T-helper 9 cell (primary cell): Measurements from ENCODE around the gene ZNF248.
"Not testable (repeated sequence)": the region's sequence is repeated elsewhere in the genome, so short reads cannot be mapped to it uniquely, and the experiment has no call there.

Source experiments
- DNase-seq: peaks from one replicate; pipeline ENCODE4 v3.0.0-alpha.2; 2020
- total RNA-seq, 2 donors: gene quantifications; one replicate each; lab custom pipeline; 2026; lab: John Stamatoyannopoulos, UW

Gene ZNF248
- total RNA-seq = 5.8 to 20.6 reads per million in 2 donors

DNA sequence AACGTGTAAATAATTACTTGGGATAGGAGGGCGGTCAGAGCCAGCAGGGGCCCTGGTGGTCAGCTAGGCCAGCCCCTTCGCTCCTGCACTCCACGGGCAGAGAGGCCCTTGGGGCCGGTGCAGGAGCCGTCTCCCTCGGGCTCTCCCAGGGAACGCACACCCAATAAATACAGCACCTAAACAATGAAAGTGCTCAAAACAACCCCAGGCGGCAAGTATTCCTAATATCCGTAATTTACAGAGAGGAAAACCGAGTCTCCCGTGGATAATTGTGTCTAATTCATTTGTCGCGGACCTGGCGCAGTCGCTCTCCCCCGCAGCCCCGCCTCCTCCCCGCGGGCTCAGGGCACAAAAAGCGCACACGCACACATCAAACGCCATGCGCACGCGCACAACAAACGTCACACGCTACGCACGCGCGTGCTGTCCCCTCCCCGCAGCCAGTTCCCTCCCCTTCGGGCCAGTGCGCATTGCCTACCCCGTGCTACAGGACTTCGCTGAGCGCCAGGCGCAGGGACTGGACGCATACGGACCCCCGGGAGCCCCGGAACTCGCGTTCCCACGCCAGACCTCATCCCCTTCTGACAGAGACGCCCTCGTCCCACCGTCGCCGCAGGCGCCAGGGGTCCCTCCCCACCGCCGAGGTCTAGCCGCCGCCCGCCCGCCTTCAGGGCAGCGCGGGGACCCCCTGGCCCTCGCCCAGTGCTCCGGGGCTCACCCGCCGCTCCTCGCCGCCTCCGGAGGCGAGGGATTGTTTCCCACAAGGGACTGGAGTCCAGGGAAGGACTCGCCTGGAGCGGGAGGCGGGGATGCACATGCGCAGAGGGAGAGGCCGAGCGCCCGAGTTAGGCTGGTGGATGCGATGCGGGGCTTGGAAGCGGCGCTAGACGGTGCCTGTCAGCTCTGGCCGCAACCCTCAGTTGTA, at the start of gene ZNF248:
Gene ZNF248 (minus strand): TSS at position 324 of the 925 bp plus-strand sequence. CDS start 1,300 bp downstream, outside the sequence.
- peak; percentile 91 for DNase-seq

DNA sequence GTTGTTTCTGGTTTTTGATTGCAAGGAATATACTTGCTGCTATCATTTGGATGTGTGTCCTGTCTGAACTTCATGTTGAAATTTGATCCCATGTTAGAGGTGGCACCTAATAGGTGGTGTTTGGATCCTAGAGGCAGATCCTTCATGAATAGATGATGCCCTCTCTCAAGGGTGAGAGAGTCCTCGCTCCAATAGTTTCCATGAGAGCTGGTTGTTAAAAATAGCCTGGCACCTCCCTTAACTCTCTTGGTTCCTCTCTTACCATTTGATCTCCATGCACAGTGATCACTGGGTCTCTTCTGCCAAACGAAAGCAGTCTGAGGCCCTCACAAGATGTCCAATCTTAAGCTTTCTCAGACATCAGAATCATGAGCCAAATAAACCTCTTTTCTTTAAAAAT, 49.0 kb upstream of the ZNF248 start:
- DNase-seq = no peak

DNA sequence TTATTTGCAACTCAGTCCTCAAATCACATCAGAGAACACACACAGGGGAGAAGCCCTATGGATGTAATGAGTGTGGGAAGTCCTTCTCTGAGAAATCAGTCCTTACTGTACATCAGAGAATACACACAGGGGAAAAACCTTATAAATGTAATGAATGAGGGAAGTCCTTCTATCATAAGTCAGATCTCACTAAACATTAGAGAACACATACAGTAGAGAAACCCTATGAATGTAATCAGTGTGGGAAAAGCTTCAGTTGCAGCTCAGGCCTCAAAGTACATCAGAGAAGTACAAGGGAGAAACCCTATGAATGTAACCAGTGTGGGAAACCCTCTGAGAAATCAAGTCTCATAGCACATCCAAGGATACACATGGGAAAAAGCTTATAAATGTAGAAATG, 39.0 kb upstream of the ZNF248 start:
- no peak for DNase-seq

DNA sequence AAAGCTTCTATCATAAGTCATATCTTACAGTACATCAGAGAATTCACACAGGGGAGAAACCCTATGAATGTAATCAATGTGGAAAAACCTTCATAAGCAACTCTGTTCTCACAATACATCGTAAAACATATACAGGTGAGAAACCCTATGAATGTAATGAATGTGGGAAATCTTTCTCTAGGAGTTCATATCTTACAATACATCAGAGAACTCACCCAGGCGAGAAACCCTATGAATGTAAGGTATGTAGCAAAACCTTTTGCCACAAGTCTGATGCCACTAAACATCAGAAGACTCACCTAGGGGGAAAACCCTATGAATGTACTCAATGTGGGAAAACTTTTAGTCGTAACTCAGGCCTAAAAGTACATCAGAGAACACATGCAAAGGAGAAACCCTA, 38.3 kb upstream of the ZNF248 start:
- DNase-seq = no peak

DNA sequence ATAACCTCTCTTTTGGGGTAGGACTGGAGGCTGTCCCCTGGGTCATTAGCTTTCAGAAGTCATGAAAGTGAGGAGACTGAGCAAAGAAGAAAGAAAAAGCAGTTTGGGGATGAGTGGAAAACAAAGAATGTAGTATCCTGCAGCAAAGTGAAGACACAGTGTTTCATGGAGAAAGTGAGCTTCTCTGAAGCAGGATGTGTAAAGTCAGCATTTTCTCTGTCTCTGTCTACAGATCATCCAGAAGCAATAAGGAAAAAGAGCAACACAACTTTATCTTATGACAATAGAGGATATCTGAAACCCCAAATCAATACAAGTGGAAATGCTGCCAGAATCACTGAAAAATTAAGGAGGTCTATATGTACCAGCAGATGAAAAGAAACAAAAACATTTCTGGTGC, 28.4 kb upstream of the ZNF248 start:
- DNase-seq = no peak

DNA sequence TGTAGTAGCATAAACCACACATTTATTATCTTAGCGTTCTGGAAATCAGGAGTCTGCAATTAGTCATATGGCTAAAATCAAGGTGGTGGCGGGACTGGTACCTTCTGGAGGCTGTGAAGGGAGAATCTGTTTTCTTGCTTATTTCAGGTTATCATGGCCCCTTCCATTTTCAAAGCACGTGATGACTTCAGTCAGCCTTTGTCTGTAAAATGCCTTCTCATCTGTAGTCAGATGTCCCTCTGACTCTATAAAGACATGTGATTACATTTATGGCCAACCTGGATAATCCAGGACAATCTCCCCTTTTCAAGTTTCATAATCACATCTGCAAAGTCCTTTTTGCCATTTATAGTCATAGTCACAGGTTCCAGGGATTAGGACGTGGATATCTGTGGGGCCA, 15.5 kb upstream of the ZNF248 start:
- no peak for DNase-seq

DNA sequence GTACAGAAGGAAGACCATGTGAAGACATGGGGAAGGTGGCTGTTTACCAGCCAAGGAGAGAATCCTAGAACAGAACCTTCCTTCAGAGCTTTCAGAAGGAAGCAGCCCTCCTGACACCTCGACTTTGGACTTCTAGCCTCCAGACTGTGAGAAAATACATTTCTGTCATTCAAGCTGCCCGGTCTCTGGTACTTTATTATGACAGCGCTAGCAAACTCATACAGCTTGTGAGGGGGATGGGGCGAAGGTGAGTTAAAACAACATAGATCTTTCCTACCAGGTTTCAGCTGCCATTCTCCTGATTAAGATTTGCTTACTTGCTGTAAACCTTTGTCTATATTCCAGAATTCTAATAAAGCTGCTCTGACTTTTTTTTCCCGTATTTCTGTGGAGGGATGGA, 14.9 kb upstream of the ZNF248 start:
- DNase-seq = no peak

DNA sequence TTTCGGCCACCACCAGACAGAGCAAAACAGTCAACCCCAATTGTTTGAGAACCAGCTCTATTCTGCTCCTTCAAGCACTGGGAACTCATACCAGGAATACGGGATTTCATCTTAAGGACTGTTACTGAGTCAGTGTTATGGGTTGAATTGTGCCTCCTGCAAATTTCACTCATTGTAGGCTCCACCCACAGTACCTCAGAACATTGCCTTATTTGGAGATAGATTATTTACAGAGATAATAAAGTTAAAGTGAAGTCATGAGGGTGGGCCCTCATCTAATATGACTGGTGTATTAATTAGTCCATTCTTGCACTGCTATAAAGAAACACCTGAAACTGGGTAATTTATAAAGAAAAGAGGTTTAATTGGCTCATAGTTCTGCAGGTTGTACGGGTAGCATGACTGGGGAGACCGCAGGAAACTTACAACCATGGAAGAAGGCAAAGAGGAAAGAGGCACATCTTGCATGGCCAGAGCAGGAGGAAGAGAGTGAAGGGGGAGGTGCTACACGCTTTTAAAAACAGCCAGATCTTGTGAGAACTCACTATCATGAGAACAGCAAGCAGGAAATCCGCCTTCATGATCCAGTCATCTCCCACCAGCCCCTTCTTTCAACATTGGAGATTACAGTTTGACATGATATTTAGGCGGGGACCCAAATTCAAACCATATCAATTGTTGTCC, 14.3 kb upstream of the ZNF248 start:
- DNase-seq = no peak

DNA sequence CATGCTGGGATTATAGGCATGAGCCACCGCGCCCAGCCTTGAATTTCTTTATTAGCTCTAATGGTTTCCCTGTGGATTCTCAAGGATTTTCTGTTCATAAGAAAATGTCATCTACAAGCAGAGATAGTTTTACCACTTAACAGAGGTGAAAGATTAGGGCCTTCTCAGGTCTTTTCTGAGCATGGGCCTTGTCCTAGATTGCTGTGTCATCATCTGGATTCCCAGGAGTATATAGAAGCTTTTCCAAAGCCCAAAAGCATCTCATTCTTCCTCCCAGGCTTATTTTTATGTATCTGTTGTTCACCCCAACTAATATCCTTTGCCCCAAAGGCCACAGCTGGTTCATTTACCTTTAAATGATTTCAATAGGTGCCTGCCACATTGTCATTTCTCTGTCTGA, 13.7 kb upstream of the ZNF248 start:
- DNase-seq = no peak

DNA sequence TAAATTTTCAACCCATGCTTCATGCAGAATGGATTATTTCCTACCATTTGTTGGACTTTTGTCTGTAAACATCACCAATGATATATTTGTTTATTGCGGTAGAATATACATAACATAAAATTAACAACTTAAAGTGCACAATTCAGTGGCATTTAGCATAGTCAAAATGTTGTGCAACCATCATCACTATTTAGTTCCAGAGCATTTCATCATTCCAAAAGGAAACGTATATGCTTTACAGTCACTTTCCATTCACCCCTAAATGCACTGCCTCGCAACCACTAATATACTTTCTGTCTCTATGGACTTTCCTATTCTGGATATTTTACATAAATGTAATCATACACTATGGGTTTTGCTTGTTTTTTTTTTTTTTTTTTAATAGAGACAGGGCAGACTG, 11.4 kb upstream of the ZNF248 start:
- no peak for DNase-seq

DNA sequence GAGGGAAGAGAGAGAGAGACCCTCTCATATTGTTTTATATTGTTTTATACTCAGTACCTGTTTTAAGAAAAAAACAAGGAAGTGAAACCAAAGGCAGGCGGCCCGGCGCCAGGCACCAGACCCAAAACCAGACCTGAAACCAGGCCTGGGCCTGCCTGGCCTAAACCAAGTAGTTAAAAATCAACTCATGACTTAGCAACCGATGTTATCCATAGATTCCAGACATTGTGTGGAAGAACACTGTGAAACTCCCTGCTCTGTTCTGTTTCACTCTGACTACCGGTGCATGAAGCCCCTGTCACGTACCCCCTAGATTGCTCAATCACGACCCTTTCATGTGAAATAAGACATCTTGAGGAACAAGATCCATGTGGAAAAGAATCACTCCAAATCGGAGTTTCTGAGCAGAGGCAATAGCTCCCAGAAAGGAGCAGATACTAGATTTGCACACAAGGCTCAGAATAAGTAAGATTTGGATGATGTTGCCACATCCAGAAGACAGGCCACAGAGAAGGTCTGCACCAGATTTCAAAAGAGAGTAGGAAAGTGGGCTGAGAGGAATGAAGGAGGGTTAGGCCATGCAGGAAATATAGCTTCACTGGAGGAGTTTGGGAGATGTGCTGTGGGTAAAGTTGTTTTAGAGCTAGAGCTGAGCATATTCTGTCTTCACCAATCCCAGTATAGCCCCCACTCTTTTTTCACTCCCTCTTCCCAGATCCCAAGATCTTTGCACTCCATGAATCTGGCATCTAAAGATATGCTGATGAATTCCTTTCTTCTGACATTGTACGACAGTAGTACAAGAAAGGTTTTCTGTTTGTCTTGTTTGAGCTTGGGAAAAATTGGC, 8.8 kb upstream of the ZNF248 start:
- no peak for DNase-seq

DNA sequence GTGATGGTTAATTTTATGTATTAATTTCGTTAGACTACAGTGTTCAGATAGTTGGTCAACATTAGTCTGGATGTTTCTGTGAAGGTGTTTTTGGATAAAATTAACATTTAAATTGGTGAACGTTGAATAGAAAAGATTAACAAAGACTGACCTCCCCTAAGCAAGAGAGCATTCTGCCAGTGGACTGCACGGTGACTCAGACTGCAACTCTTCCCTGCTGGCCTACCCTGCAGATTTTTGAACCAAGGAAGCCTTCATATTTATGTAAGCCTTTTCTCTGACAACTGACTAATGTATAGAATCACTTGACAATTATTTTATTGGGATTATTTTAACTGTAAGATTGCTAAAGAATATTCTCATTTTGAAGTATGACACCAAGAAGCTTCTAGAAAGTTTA, 7.9 kb upstream of the ZNF248 start:
- DNase-seq = no peak

DNA sequence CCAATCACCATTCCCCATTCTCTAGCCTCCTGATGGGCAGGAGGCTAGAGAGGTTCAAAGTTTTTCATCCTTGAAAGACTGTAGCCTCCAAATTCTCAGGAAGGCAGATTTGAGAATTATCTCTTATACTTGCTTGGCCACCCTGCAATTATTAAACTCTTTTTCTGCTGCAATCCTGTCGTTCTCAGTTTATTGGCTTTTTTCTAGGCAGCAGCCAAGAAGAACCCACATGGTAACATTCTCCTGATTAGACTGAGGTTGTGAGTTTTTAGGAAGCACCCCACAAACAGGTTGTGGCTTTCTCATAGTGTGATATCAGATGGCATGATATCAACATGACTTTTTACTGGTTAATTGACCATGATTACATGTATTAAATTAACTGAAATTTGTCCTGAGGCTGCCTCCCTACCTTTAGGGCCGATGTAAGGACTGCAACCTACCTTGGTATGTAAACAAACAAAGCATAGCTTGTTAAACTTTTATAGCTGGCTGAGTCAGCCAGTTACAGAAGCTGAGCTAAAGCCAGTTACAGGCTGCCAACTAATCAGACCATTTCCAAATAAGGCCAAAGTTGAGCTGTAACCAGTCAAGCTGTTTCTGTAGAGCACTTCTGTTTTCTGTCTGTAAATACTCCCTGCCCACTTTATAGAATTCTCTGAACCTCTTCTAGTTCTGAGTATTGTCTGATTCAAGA, 3.2 kb upstream of the ZNF248 start:
- DNase-seq = no peak

DNA sequence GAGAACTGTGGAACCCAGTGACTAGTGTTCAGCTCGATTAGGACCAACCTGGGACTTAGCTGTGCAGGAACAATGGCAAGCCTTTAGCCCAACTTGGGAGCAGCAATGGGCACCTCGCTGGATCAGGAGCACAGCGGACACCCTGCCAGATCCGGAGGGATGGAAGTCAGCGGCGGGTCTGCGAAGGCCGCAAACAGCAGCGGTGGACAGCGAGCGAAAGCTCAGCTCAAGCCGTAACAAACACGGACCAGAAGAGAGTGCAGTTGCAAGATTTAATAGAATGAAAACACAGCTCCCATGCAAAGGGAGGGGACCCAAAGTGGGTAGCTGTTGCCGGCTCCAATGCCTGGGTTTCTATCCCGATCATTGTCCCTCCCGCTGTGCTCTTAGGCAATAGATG, 1.9 kb upstream of the ZNF248 start:
- not testable (repeated sequence) for DNase-seq

DNA sequence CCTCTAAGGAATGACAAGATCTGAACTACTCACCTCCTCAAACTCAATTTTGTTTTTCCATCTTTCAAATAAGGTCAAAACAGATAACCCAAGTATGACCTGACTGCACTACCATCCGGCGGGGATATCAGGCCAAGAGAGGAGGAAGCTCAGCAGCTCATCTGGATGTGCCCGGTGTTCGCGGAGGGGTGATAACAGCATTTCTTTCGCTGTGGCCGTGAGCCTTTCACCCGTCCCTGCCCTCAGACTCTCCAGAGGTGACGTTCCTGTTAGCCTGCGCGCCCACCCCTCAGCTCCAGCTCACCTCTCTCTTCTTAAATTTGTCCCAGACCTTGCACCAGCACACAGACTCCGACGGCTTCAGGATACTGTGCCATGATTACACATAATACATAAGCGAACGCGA, 526 bp downstream of the ZNF248 start:
- peak; percentile 6 for DNase-seq

DNA sequence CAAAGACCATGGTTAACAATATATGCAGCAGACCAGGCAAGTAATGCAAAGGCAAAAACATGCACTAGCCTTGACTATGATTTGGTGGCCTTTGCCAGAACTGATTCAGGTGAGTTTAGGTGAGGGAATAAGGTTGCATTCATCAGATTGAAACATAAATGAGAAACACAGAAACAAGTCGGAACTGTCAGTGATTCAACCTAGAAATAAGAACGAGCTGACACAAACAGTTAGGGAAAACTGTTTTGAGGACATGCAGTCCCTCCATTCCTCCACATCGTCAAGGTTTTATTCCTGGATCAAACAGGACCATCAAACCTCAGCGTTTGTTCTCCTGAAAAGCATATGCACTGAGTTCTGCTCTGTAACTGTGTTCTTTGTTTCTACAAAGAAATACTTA, 1.8 kb downstream of the ZNF248 start:
- no peak for DNase-seq

DNA sequence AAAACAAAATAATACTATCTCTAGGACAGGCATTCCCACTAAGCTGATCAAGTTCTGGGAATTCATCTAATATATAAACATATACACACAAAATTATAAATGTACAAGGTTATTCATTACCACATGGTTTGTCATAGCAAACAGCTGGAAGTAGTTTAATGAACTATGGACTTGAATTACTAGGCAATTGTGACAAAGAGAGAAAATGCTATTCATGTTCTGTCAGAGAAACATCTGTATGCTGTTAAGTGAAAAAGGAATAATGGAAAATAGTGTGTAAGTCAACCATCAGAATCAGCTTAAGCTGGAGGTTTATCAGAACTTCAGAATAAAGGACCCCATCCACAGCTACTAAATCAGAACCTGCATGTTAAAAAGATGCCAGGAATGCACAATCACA, 2.8 kb downstream of the ZNF248 start:
- no peak for DNase-seq

DNA sequence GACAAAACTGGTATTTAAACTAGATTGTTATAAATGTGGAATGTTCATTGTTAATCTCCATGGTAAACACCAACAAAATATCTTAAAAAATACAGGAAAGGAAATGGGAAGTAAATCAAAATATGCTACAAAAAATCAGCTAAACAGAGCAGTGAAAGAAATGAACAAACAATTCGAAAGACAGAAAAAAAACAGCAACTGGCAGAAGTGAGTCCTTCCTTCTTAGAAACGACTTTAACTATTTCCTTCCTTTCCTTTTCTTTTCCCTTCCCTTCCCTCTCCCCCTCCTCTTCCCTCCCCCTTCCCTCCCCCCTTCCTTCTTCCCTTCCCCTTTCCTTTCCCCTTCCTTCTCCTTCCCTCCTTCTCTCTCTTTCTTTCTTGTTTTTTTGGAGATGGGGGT, 12.8 kb downstream of the ZNF248 start:
- DNase-seq = no peak

DNA sequence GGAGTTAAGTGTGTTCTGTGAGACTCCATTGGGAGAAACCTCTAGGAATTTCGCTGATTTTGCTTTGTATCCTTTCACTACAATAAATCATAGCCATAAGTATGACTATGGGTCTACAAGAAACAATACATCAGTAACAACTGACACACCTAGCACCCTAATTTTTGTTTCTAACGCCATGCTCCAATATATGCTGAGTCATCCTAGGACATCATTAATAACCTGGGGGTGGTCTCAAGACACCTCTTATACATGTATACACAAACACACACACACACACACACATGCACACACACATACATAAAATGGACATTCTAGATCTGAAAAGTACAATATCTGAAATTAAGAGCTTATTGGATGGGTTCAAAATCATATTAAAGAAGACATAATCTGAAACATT, 18.2 kb downstream of the ZNF248 start:
- DNase-seq = no peak

DNA sequence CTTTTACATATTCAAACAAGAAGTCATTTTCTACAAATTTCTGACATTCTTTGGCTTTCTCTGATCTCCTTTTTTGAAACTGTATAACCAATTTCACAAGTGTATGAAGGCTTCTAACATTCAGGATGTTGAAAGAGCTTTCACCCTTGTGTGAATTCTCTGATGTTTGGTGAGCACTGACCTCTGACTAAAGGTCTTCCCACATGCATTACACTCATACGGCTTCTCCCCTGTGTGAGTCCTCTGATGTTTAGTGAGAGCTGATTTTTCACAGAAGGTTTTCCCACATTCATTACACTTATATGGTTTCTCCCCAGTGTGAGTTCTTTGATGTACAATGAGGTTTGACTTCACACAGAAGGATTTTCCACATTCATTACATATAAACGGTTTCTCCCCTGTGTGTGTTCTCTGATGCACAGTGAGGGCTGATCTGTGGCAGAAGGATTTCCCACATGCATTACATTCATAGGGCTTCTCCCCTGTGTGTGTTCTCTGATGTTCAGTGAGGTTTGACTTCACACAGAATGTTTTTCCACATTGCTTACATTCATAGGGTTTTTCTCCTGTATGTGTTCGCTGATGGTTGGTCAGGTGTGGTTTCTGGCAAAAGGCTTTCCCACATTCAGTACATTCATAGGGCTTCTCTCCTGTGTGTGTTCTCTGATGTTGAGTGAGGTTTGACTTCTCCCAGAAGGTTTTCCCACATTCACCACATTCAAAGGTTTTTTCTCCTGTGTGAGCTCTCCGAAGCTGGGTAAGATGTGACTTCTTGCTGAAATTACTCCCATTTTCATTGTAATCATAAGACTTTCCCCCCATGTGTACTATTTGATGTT, 25.7 kb downstream of the ZNF248 start:
- DNase-seq = no peak

DNA sequence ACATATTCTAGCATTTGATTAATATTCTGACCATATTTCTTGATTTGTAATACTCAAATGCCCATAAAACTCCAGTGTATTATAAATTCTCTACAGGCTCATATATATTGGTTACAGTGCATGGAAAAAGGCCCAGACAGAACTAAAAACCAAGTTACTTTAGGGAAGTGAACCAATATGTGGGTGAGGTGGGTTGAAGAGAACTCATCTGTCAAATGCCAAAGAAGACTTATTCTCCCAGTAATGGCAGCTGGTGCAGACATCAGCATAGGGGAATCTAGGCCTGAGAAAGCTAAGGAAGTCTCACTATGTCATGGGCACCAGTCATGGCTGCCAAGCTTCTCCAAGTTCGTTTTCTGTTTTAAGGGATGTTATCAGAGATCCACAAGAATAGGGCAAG, 30.6 kb downstream of the ZNF248 start:
- no peak for DNase-seq

DNA sequence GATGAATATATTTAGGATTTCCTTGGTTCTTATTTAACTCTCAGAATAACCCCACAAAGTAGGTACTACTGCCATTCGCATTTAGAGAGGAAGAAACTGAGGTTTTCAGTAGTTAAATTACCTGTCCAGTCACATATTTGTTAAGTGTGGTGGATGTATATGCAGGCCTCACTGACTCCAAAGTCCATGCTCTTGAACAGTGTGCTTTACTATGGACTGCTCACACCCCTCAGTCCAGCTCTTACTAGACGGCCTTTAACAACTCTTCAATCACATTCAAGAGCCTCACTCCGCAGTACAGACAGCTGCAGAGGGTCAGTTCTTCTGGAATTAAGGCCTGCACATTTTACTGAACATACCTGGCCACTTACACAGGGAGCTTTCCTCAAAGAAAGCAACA, 36.2 kb downstream of the ZNF248 start:
- DNase-seq = no peak
